GM18870 (cell line): Measurements from ENCODE around the gene KANSL3.

Source experiments
- ATAC-seq: cut with Tn5 transposase; IDR thresholded peaks from one replicate; pipeline ENCODE4 v1.9.1; 2021; ENCODE audit warnings: moderate library complexity; ENCODE audit not compliant: unreplicated experiment

Gene KANSL3

DNA sequence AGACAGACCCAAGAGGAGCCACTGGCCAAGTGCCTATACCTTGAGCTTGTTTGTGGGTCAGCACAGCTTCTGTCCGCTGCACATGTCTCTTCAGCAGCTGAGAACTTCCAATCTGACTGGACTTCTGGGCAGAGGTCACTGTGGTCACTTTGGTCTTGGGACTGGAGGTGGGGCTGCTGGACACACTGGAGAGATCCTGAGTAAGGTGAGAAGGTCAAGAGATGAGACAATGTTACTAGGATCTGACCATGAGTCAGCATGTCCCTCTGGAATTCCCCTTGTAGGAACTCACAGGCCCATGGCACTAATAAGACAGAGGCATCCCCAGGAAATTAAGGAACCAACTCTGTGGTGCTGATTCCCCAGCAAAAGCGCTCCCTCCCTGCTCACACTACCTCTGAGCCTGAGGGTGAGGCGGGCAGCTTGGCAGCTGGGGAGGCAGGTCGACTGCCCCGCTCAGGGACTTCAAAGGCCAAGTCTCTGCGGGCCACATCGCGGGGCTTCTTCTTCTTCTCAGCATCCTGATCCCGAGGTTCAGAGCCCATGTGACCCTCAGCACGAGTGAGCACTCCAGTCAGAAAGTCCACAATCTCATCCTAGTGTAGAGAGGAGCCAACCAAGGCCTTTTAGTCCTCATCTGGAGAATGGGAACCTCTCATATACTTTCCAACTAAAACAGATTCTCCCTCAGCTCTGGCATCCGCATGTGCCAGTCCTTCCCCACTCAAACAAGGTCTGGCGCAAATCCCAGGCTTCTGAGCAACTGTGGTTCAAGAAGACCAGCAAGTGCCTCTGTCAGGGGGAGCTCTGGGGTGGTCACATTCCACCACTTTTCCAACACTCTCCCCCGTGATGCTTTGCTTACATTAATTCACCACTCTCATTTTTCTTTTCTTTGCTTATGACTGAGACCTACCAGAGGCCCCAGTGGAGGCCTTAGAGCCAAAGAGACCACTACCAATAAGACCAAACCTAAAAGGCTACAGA lies 29.4 kb downstream of the KANSL3 start:
- ATAC-seq, result no peak

DNA sequence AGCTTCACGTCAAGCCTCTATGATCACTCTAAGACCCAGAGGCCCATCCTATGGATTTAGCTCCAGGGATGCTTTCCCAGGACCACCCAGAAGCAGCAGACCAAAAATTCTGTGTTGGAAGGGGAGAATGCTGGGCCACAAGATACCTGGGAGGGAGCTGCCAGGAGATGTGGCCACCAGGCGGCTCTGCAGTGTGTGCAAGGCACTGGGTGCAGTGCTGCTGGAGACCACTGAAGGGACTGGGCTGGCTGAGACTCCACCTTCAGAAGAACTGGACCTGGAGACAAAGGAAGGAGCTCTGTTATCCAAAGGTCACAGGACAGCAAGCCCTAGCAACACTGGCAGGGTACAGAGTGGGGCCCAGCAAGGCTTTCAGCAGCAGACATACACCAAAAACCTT lies 34.0 kb downstream of the KANSL3 start:
- ATAC-seq, result no peak

DNA sequence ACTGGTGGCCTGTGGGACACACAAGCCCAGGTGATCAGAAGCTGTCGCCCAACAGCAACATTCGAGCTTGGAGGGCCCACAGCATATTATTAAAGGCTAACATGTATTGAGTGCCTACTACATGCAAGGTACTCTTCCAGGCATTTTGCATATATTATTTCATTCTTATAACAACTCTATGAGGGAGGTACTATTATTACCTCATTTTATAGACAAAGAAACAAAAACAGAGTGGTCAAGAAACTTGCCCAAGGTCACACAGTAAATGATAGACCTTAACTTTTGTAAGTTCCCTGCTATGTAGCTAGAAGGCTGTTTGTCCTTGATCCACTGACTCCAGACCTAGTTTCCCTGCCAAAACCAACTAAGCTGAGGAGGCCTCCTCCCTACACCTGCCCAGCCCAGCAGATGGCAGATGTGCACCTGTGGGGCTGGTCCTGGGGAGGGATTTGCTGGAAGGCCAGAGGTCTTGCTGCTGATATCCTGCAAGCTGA lies 35.7 kb downstream of the KANSL3 start:
- no peak for ATAC-seq

DNA sequence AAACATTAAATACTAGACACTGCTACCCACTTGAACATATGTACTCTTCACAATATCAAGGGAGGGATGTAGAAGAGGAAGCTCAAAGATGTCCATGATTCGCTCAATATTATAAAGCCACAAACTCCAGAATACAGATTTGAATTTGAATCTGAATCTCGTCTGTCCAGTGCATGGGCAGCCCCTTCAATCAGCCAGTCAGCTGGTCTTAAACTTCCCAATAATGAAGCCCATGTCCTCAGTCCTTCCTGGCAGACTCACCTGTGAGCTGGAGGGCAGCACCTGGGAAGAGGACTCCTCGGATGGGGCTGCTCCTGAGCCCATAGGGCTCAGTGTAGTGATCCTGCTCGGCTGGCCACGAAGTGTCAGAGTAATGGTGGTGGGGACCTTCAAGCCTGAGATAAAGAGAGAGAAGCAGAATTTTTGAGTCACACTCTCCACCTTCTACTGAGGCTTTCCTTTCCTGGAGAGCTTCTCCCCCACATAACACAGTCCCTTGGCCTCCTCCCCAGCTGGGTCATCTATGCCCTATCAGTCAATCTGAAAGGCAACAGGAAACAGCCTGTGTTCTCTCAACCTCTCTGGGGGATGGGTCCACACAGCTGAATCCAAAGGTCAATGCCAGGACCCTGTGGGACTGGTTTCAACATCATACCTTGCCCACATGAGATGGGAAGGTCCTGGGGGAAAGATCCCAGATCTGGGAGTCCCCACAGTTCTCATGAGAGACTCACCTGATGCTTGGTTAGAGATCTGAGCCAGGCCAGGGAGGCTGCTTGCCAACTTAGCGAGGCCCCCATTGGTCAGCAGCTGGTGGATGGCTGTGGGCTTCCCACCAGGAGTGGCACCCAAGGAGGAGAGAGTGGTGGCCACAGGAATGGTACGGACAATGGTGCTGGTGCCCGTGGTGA lies 36.5 kb downstream of the KANSL3 start:
- no peak for ATAC-seq

DNA sequence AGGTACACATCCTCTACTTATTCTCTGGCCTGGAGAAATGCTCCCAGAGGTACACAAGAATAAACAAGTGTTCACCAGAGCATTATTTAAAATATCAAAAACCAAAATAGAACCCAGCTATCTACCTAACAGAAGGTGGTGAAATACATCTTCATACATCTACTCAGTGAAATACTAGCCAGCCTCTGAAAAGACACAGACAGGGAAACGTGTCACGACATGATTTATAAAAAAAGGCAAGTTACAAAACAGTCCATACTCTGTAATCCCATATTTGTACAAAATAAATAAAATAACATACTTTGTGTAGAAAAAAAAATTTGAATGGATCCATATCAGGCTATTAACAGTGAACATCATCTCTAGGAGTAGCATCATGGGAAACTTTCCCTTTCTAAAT lies 38.2 kb downstream of the KANSL3 start:
- ATAC-seq, result no peak

DNA sequence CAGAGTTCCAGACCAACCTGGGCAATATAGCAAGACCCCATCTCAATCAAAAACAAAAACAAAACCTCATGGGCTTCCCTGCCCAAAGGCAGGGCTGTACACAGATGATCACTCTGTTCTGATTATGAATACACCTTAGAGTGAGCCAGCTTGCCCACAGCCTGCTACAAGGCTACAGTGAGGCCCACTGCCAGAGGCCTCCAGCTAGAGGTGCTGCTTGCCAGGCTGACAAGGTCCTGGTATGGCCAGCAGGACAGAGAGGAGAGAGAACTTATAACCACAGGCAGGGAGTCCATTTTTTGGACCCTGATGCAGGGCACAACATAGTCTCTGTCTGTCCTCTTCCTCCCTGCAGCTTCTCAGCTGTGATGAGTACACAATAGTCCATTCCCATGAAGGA lies 41.5 kb downstream of the KANSL3 start:
- no peak for ATAC-seq

DNA sequence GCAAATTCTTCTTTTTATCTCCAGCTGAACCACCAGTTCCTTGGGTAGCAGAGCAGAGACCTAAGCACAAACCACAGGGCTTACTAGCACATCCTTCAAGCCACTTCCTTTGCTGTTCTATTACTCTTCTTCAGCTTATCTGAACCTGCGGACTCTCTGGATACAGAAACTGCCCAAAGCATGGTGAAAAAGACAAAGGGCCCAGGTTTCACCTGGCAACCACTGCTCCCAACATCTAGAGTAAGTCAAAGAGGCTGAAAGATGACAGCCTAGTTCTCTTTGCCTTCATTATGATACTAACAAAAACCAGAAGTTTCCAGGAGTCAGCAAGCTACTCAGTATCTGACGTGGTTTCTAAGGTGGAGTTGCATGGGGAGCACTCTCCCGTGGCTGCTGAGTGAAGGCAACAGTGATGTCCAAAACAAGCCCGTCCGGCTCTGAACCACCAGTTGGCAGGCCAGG lies 43.4 kb downstream of the KANSL3 start:
- ATAC-seq, result no peak

DNA sequence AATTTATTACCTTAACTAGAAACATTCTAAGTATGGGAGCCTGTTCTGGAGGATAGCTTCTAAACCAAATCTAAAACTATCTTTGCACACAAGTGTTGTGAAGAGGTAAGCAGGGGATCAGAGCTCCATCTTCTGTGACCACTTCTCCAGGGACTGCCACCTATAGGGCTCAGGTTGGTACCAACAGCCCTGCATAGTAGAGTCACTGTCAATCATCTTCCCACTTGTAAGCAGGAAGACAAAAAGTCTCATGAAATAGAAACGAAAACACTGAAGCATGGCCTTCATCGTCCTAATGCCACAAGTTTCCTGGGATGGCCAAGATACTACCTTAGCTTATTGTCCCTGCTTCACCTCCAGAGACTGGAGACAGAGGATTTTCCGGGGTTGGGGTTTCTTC lies 43.8 kb downstream of the KANSL3 start:
- no peak for ATAC-seq

DNA sequence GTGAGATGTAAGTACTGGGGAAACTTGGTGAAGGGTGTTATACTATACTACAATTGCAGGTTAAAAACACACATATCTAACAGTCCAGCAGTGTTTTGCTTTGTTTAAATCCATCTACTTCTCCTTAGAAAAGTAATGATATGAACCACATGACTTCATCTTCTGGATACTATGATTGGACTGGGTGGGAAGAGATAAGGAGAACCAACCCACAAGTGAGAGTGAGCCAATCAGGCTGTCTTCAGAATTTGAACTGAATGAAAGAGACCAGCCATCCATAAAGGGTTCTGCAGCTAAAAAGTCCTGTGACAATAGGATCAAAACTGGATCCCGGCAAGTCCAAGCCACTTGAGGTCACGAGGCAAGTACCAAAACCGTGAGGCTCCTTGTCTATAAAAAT lies 46.6 kb downstream of the KANSL3 start:
- ATAC-seq, result no peak

DNA sequence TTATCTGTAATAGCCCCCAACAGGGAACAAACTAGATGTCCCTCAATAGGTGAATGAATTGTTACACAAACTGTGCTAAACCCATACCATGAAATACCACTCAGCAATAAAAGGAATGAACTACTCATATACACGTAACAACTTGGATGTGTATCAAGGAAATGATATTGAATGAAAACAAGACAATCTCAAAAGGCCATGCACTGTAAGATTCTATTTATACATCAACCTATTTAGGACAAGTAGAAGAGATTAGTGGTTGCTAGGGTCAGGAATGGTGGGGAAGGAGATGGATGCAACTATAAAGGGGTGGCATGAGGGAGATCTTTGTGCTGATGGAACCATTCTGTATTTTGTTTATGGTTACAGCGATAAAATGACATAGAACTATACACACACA lies 47.1 kb downstream of the KANSL3 start:
- no peak for ATAC-seq

DNA sequence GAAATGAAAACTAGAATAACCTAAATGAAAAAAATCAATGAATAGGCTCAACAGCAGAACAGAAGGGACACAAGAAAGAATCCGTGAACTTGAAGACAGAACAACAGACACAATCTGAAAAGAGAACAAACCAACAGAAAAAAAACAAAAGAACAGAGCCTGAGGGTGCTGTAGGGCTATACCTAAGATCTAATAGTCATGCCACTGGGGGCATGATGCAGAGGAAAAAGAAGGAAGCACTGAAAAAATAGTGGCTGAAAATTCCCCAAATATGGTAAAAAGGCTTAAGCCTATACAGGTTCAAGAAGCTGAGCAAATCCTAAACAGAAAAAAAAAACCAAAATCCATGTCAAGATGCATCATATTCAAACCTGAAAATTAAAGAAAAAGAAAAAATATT lies 50.3 kb downstream of the KANSL3 start:
- no peak for ATAC-seq

DNA sequence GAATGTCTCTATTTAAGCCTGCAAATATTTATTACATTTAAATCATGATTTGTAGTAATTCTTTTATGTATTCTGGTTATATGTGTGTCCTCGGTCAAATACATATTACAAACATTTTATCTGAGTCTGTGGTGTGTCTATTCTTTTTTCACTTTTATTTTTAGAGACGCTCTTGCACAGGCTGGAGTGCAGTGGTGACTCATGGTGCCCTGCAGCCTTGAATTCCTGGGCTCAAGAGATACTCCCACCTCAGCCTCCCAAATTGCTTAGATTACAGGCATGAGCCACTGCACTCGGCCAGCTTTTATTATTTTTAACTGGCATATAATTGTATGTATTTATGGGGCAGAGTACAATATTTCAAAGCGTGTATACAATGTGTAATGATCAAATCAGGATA lies 54.1 kb downstream of the KANSL3 start:
- no peak for ATAC-seq

DNA sequence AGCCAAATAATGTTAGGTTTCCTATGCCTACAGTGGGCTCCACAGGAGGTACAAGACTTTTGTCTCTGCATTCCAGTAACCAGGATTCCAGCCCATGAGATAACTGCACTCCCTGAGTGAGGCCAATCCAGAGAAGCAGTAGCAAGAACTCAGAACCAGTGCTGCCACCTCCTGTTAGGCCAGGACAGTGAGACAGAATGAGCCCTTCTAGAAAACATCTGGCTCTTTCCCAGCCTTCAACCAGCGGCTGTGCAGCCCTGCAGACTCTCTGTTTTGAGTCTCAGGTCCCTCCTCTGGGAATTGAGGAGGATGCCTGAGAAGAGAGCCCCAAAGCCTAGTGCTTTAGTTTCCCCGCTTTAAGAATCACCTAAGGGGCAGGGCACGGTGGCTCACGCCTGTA lies 57.3 kb downstream of the KANSL3 start:
- ATAC-seq, result no peak

DNA sequence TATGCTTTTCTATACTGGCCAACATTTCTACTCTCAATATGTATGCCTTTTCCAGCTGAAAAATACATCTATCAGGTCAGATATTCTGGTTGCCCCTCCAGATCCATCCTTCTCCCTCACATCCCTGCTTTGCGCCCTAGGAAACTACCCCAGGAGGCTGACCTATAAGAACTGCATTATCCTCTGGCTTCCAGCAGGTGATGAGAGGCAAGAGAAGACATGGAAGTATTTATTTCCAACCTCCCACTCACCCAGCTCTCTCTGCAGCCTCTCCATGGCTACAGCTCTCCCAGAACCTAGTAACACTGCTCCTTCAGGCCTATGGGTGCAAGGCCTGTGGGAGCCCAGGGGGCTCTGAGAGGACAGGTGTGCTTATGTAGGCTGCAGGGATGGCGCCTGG lies 58.7 kb downstream of the KANSL3 start:
- no peak for ATAC-seq

DNA sequence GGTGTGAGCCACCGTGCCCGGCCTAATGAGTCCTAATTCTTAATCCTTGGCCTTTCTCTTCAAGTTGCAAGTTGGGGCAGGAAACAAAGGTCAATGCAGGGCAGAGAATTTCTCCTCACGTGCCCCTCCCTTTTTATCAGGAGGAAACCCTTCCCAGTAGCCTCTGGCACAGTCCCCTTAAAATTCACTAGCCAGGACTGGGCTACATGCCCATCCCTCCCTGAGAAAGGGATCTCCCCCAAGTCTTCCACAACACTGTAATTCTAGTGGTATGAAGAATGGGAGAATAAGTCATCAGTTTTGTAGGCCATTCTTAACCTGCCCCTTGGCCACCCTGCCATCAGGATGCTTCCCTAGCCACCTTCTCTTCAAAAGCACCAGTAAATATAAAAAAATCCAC lies 59.4 kb downstream of the KANSL3 start:
- no peak for ATAC-seq

DNA sequence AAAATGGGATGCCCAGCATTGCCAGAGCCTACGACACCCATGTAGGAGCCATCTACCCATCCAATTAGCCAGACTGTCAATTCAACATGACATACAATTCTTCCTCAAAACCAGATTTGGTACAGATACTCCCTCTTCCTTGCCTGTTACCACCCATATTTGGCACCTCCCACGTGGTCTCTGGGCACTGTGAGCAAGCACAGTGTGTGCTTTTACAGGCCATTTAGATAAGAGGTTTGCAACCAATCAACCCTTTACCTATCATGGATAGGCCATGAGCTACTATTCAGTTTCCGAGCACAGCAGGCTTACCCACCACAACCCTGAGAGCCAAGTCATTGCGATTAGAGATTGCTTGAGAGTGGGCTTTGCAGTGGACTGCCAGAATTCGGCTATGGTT lies 60.6 kb downstream of the KANSL3 start:
- no peak for ATAC-seq

DNA sequence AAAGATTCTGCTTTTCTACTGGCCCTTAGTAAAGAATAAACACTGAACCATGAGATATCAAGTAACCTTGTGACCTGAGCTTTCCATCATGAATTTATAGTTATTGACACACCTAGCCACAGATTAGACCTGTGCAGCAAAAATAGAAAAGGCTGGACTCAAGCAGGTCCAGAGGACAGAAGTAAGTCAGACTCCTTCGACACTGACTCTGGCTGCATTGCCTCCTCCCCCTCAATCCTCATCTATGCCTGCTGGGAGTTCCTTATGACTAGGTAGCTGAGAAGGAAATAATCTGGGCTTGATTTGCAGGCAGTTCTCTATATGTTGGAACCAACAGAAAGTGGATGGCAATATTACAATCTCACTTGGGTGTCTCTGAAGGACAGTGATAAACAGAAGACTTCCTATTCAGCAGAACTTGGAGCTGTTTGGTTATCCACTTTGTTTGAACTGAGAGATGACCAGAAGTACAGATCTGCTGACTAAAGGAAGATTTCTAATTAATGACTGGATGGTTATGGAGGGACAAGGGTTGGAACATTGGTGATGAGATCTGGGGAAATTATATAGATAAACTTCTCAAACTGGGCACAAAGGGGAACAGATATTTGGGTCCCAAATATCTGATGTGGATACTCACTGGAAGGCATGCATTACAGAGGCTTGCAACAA lies 62.2 kb downstream of the KANSL3 start:
- ATAC-seq, result no peak

DNA sequence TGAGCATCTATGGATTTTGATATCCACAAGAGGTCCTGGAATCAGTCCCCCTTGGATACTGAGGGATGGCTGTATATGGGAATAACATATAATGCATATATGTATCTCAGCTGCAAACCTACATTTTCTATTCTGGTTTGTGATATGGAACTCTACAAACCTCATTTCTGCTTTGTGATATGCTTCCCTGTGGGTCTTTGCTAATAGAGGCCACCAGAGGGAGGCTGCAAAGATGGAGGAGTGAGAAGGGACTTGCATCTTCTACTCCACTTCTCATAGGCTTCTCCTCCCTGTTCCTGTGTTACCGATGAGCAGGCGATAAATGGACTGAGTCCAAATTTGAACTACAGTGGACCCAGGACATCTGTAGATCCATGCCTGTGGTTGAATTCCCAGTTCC lies 63.7 kb downstream of the KANSL3 start:
- no peak for ATAC-seq

DNA sequence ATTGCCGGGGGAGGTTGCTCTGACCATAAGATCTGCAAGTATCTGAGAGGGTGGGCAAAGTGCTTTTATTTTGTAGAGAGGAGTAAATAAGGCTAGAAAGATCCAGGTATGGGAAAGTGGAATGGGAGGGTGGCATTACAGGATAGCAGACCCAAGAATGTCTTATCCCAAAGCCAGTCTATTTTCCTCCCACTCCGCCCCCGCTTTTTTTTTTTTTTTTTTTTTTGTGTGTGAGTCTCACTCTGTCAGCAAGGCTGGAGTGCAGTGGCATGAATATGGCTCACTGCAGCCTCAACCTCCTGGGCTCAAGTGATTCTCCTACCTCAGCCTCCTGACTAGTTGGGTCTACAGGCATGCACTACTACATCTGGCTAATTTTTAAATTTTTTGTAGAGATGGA lies 70.0 kb downstream of the KANSL3 start:
- ATAC-seq, result no peak

DNA sequence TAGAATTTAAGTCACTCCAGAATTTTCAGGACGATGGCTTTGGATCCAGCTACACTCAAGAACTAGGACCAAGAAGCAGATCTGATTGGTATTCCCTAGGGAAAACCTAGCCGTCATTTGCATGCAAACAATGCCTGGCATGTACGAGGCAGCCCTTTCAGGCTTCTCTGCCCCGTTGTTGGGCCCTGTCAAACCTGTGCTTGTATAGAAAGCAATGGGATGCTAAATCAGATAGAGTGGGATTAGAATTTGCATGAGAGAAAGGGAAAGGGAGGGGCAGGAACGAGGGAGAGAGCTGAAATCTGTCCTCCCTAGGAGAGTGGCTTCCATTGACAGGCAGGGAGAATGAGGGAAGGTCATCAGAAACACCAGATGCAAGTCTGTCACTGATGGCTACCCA lies 73.0 kb downstream of the KANSL3 start:
- ATAC-seq, result no peak

DNA sequence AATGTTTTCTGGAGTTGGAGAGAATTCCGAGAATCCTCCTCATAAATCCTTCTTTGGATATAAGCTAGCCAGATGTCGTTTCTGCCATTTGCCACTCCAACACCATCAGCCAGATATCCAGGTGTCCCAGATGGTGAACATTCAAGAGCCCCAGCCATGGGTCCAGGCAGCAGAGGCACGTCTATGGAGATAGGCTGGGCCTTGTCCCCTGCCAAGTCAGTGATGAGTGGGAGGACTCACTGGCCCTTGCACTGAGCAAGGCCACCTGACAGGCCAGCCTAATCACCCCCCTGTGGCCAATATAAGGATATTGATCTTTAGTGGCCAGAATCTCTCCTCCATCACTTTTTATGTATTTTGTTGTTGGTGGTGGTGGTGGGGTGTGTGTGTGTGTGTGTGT lies 73.5 kb downstream of the KANSL3 start:
- no peak for ATAC-seq
